ENCODE results near the gene LSR. TPM values are rescaled to one million over a fixed set of nuclear protein-coding genes. Genes with fewer than 3 reads are reported as not detected.

Gene LSR
- total and polyA plus RNA-seq, 7 donors, result 1.7 to 5.2 (median 2.4) TPM

- DNase-seq, result no peak
- WGBS, 3 donors, result 74 to 78% (median 74%) methylated on average over 4 of the region's 4 CpGs
- Histone ChIP-seq H3K4me3 (no peak overlapping the region), H3K9me3 (no peaks in the 10 kb centered on the region), H3K27me3 (ENCODE audit: insufficient read depth in 3 of 3, low read length in 2 of 3) (peaks cover 0 to 7% (median 0%) of the 10 kb centered on the region in 3 donors), H3K36me3 (ENCODE audit: insufficient read depth in 1 of 2, low read depth in 1 of 2) (no peaks in the 10 kb centered on the region), H3K4me1 (no peaks in the 10 kb centered on the region), H3K27ac (no peak overlapping the region)
- TF ChIP-seq CTCF (IDR thresholded peaks at IDR 0.05), result no peak
- intact Hi-C loops (cut with DNase I), result no loop called here
- no peak for ATAC-seq
Measured at GRCh38 chr19:35223862-35224505, 24.8 kb upstream of the LSR start.

- peaks cover 0 to 7% (median 0%) of the 10 kb centered on the region in 3 donors for H3K27me3 ChIP-seq (ENCODE audit: insufficient read depth in 3 of 3, low read length in 2 of 3)
- H3K27ac ChIP-seq, result no peak overlapping the region
- H3K4me3 ChIP-seq, result no peak overlapping the region
- ATAC-seq, result no peak
- H3K4me1 ChIP-seq, result no peaks in the 10 kb centered on the region
- H3K9me3 ChIP-seq, result no peaks in the 10 kb centered on the region
- intact Hi-C loops (cut with DNase I), result no loop called here
- H3K36me3 ChIP-seq (ENCODE audit: insufficient read depth in 1 of 2, low read depth in 1 of 2), result no peaks in the 10 kb centered on the region
- WGBS, 3 donors, result 38 to 48% (median 41%) methylated on average over 39 to 41 of the region's 41 CpGs
- no peak for TF ChIP-seq CTCF (IDR thresholded peaks at IDR 0.05)
- DNase-seq, result no peak
Measured at GRCh38 chr19:35224681-35225571, 23.9 kb upstream of the LSR start.

GRCh38 chr19:35225951-35226350, 22.9 kb upstream of the LSR start:
- no peak for TF ChIP-seq CTCF (IDR thresholded peaks at IDR 0.05)
- WGBS, 3 donors, result 73 to 83% (median 80%) methylated on average over 6 of the region's 6 CpGs
- intact Hi-C loops (cut with DNase I), result no loop called here
- H3K4me3 ChIP-seq, result no peak overlapping the region
- no peaks in the 10 kb centered on the region for H3K36me3 ChIP-seq (ENCODE audit: insufficient read depth in 1 of 2, low read depth in 1 of 2)
- no peak overlapping the region for H3K27ac ChIP-seq
- no peaks in the 10 kb centered on the region for H3K4me1 ChIP-seq
- peaks cover 0 to 7% (median 0%) of the 10 kb centered on the region in 3 donors for H3K27me3 ChIP-seq (ENCODE audit: insufficient read depth in 3 of 3, low read length in 2 of 3)
- no peaks in the 10 kb centered on the region for H3K9me3 ChIP-seq
- ATAC-seq (no peak), DNase-seq (no peak)

GRCh38 chr19:35226748-35227147, 22.1 kb upstream of the LSR start:
- Histone ChIP-seq H3K9me3 (no peaks in the 10 kb centered on the region), H3K36me3 (ENCODE audit: insufficient read depth in 1 of 2, low read depth in 1 of 2) (no peaks in the 10 kb centered on the region), H3K27me3 (ENCODE audit: insufficient read depth in 3 of 3, low read length in 2 of 3) (peaks cover 0 to 7% (median 0%) of the 10 kb centered on the region in 3 donors), H3K4me1 (no peaks in the 10 kb centered on the region), H3K27ac (no peak overlapping the region), H3K4me3 (no peak overlapping the region)
- DNase-seq, result no peak
- intact Hi-C loops (cut with DNase I), result no loop called here
- no peak for TF ChIP-seq CTCF (IDR thresholded peaks at IDR 0.05)
- WGBS, 3 donors, result 62 to 83% (median 74%) methylated on average over 5 of the region's 5 CpGs
- ATAC-seq, result no peak
